HEK293 (cell line): ENCODE results near the gene IFT122.

Source experiments
- BCL11A ChIP-seq: fragments of 450-650 bp; formaldehyde crosslinking; IDR thresholded peaks from 2 replicates; pipeline ENCODE4 v1.5.1; 2016; ENCODE audit warnings: low read depth, missing biosample characterization, missing genetic modification characterization
- ZNF133 ChIP-seq: fragments of 450-650 bp; formaldehyde crosslinking; IDR thresholded peaks from 2 replicates; pipeline ENCODE4 v1.5.1; 2016; ENCODE audit warnings: missing biosample characterization, missing genetic modification characterization
- ZNF664 ChIP-seq: fragments of 450-650 bp; formaldehyde crosslinking; IDR thresholded peaks from 2 replicates; pipeline ENCODE4 v1.5.1; 2016; ENCODE audit warnings: missing biosample characterization, missing genetic modification characterization
- TF ChIP-seq, protein P1 (sequence below): fragments of 450-650 bp; formaldehyde crosslinking; IDR thresholded peaks from 2 replicates; pipeline ENCODE4 v1.5.1; 2017; ENCODE audit warnings: missing biosample characterization, missing genetic modification characterization
- TF ChIP-seq, protein P2 (sequence below): fragments of 450-650 bp; formaldehyde crosslinking; conservative IDR thresholded peaks from 2 replicates; pipeline ENCODE4 v1.5.1; 2016; ENCODE audit warnings: low read depth, missing biosample characterization, missing genetic modification characterization

DNA sequence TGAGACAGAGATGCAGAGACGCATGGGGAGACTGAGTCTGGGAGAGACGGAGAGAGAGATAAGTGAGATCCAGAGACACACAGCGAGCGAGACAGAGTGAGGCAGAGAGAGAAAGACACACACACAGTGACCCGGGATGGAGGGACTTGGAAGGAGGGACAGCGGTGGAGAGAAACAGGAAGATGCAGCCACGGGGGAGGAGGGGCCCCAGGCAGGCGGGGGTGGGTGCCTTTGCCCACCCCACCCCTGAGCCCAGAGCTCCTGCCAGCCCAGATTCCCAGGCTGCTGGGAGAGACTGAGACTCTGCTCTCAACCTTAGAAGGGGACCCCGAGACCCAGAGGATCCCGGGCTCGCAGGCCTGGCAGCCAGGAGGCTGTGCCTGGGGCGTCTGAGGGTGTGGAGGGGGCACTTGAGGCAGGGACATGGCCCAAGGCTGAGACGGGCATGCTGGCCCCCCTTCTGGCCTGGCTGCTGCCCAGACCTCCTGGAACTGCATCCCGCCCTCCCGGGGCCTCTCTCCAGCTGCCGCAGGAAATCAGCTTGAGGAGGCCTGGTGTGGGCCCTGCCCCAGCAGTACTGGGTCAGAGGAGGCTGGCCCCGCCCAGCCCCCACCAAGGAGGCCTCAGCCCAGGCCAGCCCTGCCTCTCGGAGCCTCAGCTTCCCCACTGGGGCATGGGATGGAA, 121.0 kb downstream of the IFT122 start:
- TF ChIP-seq, protein P1, sequence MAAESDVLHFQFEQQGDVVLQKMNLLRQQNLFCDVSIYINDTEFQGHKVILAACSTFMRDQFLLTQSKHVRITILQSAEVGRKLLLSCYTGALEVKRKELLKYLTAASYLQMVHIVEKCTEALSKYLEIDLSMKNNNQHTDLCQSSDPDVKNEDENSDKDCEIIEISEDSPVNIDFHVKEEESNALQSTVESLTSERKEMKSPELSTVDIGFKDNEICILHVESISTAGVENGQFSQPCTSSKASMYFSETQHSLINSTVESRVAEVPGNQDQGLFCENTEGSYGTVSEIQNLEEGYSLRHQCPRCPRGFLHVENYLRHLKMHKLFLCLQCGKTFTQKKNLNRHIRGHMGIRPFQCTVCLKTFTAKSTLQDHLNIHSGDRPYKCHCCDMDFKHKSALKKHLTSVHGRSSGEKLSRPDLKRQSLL: no peak
- TF ChIP-seq ZNF664: no peak
- TF ChIP-seq ZNF133 (tag by site-specific recombination): no peak
- TF ChIP-seq, protein P2, sequence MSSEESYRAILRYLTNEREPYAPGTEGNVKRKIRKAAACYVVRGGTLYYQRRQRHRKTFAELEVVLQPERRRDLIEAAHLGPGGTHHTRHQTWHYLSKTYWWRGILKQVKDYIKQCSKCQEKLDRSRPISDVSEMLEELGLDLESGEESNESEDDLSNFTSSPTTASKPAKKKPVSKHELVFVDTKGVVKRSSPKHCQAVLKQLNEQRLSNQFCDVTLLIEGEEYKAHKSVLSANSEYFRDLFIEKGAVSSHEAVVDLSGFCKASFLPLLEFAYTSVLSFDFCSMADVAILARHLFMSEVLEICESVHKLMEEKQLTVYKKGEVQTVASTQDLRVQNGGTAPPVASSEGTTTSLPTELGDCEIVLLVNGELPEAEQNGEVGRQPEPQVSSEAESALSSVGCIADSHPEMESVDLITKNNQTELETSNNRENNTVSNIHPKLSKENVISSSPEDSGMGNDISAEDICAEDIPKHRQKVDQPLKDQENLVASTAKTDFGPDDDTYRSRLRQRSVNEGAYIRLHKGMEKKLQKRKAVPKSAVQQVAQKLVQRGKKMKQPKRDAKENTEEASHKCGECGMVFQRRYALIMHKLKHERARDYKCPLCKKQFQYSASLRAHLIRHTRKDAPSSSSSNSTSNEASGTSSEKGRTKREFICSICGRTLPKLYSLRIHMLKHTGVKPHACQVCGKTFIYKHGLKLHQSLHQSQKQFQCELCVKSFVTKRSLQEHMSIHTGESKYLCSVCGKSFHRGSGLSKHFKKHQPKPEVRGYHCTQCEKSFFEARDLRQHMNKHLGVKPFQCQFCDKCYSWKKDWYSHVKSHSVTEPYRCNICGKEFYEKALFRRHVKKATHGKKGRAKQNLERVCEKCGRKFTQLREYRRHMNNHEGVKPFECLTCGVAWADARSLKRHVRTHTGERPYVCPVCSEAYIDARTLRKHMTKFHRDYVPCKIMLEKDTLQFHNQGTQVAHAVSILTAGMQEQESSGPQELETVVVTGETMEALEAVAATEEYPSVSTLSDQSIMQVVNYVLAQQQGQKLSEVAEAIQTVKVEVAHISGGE (tag by site-specific recombination): no peak
- no peak for TF ChIP-seq BCL11A (tag by site-specific recombination)
